ENCODE data around the gene WDR53.

DNA sequence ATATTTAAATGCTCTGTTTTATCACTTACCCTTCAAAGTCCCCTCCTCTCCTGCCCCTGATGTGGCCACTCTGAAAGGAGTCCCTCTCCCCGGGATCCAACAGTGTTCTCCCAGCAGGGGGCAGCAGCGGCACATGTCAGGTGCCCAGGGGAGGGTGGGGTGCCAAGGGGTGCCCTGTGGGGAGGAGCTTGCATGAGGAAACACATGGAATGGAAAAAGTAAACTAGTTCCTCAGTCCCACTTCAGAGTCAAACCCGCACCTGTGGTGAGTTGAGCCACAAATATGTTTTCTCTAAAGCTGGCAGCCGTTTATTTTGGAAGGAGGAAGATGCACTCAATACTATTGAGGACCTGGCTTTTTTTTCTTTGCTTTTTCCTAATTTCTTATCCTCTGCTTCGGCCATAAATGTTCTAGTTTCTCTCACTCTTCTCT, 41.0 kb upstream of the WDR53 start:
- TF ChIP-seq POLR2A (IDR thresholded peaks at IDR 0.05) (no peak), POLR2AphosphoS5 (IDR thresholded peaks at IDR 0.05) (peak; percentile 60 to 72 (median 66))
- TF ChIP-seq, protein P1, sequence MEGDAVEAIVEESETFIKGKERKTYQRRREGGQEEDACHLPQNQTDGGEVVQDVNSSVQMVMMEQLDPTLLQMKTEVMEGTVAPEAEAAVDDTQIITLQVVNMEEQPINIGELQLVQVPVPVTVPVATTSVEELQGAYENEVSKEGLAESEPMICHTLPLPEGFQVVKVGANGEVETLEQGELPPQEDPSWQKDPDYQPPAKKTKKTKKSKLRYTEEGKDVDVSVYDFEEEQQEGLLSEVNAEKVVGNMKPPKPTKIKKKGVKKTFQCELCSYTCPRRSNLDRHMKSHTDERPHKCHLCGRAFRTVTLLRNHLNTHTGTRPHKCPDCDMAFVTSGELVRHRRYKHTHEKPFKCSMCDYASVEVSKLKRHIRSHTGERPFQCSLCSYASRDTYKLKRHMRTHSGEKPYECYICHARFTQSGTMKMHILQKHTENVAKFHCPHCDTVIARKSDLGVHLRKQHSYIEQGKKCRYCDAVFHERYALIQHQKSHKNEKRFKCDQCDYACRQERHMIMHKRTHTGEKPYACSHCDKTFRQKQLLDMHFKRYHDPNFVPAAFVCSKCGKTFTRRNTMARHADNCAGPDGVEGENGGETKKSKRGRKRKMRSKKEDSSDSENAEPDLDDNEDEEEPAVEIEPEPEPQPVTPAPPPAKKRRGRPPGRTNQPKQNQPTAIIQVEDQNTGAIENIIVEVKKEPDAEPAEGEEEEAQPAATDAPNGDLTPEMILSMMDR (IDR thresholded peaks at IDR 0.05 in 8 of 11, conservative IDR thresholded peaks at IDR 0.05 in 3 of 11): peak; percentile 74 to 94 (median 91)

Measured in spleen (tissue), 7 donors.